ENCODE results near the gene MAD2L2.

- TF ChIP-seq, protein P1, sequence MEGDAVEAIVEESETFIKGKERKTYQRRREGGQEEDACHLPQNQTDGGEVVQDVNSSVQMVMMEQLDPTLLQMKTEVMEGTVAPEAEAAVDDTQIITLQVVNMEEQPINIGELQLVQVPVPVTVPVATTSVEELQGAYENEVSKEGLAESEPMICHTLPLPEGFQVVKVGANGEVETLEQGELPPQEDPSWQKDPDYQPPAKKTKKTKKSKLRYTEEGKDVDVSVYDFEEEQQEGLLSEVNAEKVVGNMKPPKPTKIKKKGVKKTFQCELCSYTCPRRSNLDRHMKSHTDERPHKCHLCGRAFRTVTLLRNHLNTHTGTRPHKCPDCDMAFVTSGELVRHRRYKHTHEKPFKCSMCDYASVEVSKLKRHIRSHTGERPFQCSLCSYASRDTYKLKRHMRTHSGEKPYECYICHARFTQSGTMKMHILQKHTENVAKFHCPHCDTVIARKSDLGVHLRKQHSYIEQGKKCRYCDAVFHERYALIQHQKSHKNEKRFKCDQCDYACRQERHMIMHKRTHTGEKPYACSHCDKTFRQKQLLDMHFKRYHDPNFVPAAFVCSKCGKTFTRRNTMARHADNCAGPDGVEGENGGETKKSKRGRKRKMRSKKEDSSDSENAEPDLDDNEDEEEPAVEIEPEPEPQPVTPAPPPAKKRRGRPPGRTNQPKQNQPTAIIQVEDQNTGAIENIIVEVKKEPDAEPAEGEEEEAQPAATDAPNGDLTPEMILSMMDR (IDR thresholded peaks at IDR 0.05): no peak
- no peak for TF ChIP-seq POLR2A (IDR thresholded peaks at IDR 0.05)
Observed at GRCh38 chr1:11661103-11661502, 19.8 kb downstream of the MAD2L2 start.
